H1 (cell line): ENCODE data around the gene SCN7A. TPM values are rescaled to one million over a fixed set of nuclear protein-coding genes. Genes with fewer than 3 reads are reported as not detected.
A peak's percentile ranks its signal among the peaks of the same experiment; 100 is the strongest.

Experiments used
- CTCF ChIA-PET: fragments of 300-600 bp; sonication (Branson Sonifier 250); formaldehyde crosslinking; loops from one replicate; lab custom pipeline; 2021; ENCODE audit not compliant: partially characterized antibody; lab: Charles Lee
- POLR2A ChIA-PET: fragments of 300-600 bp; sonication (Branson Sonifier 250); formaldehyde crosslinking; loops from one replicate; lab custom pipeline; 2021; ENCODE audit warnings: inconsistent platforms; ENCODE audit not compliant: partially characterized antibody; lab: Charles Lee
- DNase-seq, 2 experiments: peaks; one replicate each; pipeline versions ENCODE4 v3.0.0 to v3.0.0-alpha.2; 2010 to 2022; ENCODE audit warnings: low spot score in 2 of 2, low read depth in 1 of 2, mixed read lengths in 1 of 2
- FAIRE-seq: peaks from 2 replicates; lab custom pipeline; 2011; peaks lifted over from hg19 to GRCh38; lab: Jason Lieb, UNC
- H2AFZ ChIP-seq: 2 replicates; pipeline ENCODE4 v1.8.1; 2012; ENCODE audit warnings: low read length, inconsistent platforms
- H2AK5ac ChIP-seq: 2 replicates; pipeline ENCODE4 v1.6.1; 2013; ENCODE audit warnings: low read depth, low read length
- H2BK120ac ChIP-seq: replicated peaks from 2 replicates; pipeline ENCODE3; 2013; ENCODE audit warnings: low read depth, low read length, inconsistent platforms
- H2BK12ac ChIP-seq: 2 replicates; pipeline ENCODE4 v1.6.1; 2013; ENCODE audit warnings: low read depth, low read length
- H2BK15ac ChIP-seq: 2 replicates; pipeline ENCODE4 v1.6.1; 2013; ENCODE audit warnings: low read length
- H2BK20ac ChIP-seq: 2 replicates; pipeline ENCODE4 v1.6.1; 2013; ENCODE audit warnings: low read length
- H2BK5ac ChIP-seq: 2 replicates; pipeline ENCODE4 v1.6.1; 2013; ENCODE audit warnings: low read depth, low read length
- H3K14ac ChIP-seq: 2 replicates; pipeline ENCODE4 v1.6.1; 2013; ENCODE audit warnings: inconsistent platforms; ENCODE audit not compliant: insufficient read length
- H3K18ac ChIP-seq: 2 replicates; pipeline ENCODE4 v1.6.1; 2013; ENCODE audit warnings: low read length; ENCODE audit errors: extremely low read depth
- H3K23ac ChIP-seq: 2 replicates; pipeline ENCODE4 v1.6.1; 2013; ENCODE audit warnings: inconsistent platforms; ENCODE audit not compliant: insufficient read length
- H3K23me2 ChIP-seq: 2 replicates; pipeline ENCODE4 v1.6.1; 2013; ENCODE audit warnings: low read depth, low read length
- H3K27ac ChIP-seq: 2 replicates; pipeline ENCODE4 v1.6.1; 2011; ENCODE audit warnings: low read depth, low read length, inconsistent platforms
- H3K27me3 ChIP-seq, 4 experiments: replicated peaks in 1 of 4; 1 replicate in 1 of 4; 2 replicates in 3 of 4; pipeline versions ENCODE4 v1.6.1 to v1.8.1; 2011 to 2013; ENCODE audit warnings: low read length in 3 of 4, mild to moderate bottlenecking in 3 of 4, inconsistent platforms in 2 of 4, mixed read lengths in 2 of 4, moderate library complexity in 1 of 4; ENCODE audit not compliant: control insufficient read depth in 3 of 4, insufficient read depth in 3 of 4; ENCODE audit errors: extremely low read depth in 1 of 4
- H3K36me3 ChIP-seq, 4 experiments: 2 replicates each; pipeline versions ENCODE4 v1.6.1 to v1.8.1; 2011 to 2013; ENCODE audit warnings: mild to moderate bottlenecking in 4 of 4, low read length in 3 of 4, moderate library complexity in 2 of 4, control low read depth in 1 of 4, inconsistent platforms in 1 of 4; ENCODE audit not compliant: insufficient read depth in 4 of 4, control insufficient read depth in 2 of 4
- H3K4ac ChIP-seq: replicated peaks from 2 replicates; pipeline ENCODE3; 2013; ENCODE audit warnings: low read length, low read depth, mixed read lengths, inconsistent platforms; ENCODE audit not compliant: insufficient read length
- H3K4me1 ChIP-seq, 4 experiments: replicated peaks in 1 of 4; 1 replicate in 1 of 4; 2 replicates in 3 of 4; pipeline versions ENCODE4 v1.6.1 to v1.8.1; 2011 to 2013; ENCODE audit warnings: low read length in 3 of 4, inconsistent platforms in 2 of 4, mixed read lengths in 1 of 4; ENCODE audit not compliant: insufficient read depth in 4 of 4, control insufficient read depth in 3 of 4
- H3K4me2 ChIP-seq, 2 experiments: 2 replicates each; pipeline versions ENCODE4 v1.6.1 to v1.8.1; 2011 to 2013; ENCODE audit warnings: low read depth in 2 of 2, low read length in 2 of 2, control low read depth in 1 of 2, inconsistent platforms in 1 of 2, mild to moderate bottlenecking in 1 of 2; ENCODE audit not compliant: insufficient read depth in 1 of 2
- H3K4me3 ChIP-seq, 4 experiments: fragments of 200-600, 300-600 bp in 1 of 4; sonication (generic), shearing (Covaris generic), sonication (Bioruptor Twin) in 1 of 4; 2 replicates each; pipeline versions ENCODE4 v1.5.1 to v1.8.1; 2011 to 2016; ENCODE audit warnings: low read length in 4 of 4, low read depth in 3 of 4, control low read depth in 2 of 4, inconsistent platforms in 2 of 4, mild to moderate bottlenecking in 2 of 4, mixed read lengths in 1 of 4, moderate library complexity in 1 of 4; ENCODE audit not compliant: insufficient read depth in 2 of 4; ENCODE audit errors: extremely low read depth in 1 of 4
- H3K56ac ChIP-seq: replicated peaks from 2 replicates; pipeline ENCODE3; 2013; ENCODE audit warnings: low read depth, mild to moderate bottlenecking, mixed read lengths, low read length, inconsistent platforms; ENCODE audit not compliant: insufficient read length
- H3K79me1 ChIP-seq: 2 replicates; pipeline ENCODE4 v1.6.1; 2013; ENCODE audit warnings: low read depth, low read length, control low read depth
- H3K79me2 ChIP-seq, 2 experiments: 2 replicates each; pipeline versions ENCODE4 v1.6.1 to v1.8.1; 2012 to 2013; ENCODE audit warnings: low read length in 2 of 2, mild to moderate bottlenecking in 2 of 2, inconsistent platforms in 1 of 2; ENCODE audit not compliant: insufficient read depth in 2 of 2, control insufficient read depth in 1 of 2
- H3K9ac ChIP-seq, 4 experiments: replicated peaks in 1 of 4; 1 replicate in 1 of 4; 2 replicates in 3 of 4; pipeline versions ENCODE4 v1.6.1 to v1.8.1; 2011 to 2013; ENCODE audit warnings: low read depth in 3 of 4, low read length in 3 of 4, control low read depth in 2 of 4, mild to moderate bottlenecking in 2 of 4, moderate library complexity in 2 of 4, inconsistent platforms in 1 of 4; ENCODE audit errors: extremely low read depth in 1 of 4
- H3K9me3 ChIP-seq, 2 experiments: 2 replicates each; pipeline versions ENCODE4 v1.6.1 to v1.8.1; 2012 to 2013; ENCODE audit warnings: mild to moderate bottlenecking in 2 of 2, moderate library complexity in 2 of 2, control low read depth in 1 of 2, inconsistent platforms in 1 of 2, low read depth in 1 of 2, low read length in 1 of 2, mixed read lengths in 1 of 2; ENCODE audit not compliant: insufficient read depth in 2 of 2
- H4K20me1 ChIP-seq, 2 experiments: replicated peaks in 1 of 2; 2 replicates each; pipeline versions ENCODE3 to v1.8.1; 2011 to 2013; ENCODE audit warnings: inconsistent platforms in 2 of 2, low read length in 2 of 2, mild to moderate bottlenecking in 1 of 2; ENCODE audit not compliant: insufficient read depth in 2 of 2, control insufficient read depth in 1 of 2
- H4K5ac ChIP-seq: 2 replicates; pipeline ENCODE4 v1.6.1; 2013; ENCODE audit warnings: low read length, low read depth, mixed read lengths, inconsistent platforms; ENCODE audit not compliant: insufficient read length
- H4K8ac ChIP-seq: 2 replicates; pipeline ENCODE4 v1.8.0; 2013; ENCODE audit warnings: mild to moderate bottlenecking, moderate library complexity, low read length, inconsistent platforms; ENCODE audit not compliant: insufficient read depth; ENCODE audit errors: extremely low read depth
- H4K91ac ChIP-seq: replicated peaks from 2 replicates; pipeline ENCODE3; 2013; ENCODE audit warnings: low read length, mixed read lengths, inconsistent platforms; ENCODE audit not compliant: insufficient read length
- EZH2 ChIP-seq: fragments of 200-600 bp; sonication (generic); IDR thresholded peaks from 2 replicates; pipeline ENCODE4 v1.7.1; 2012; ENCODE audit warnings: low read depth, mild to moderate bottlenecking, moderate library complexity, low read length, inconsistent platforms; ENCODE audit not compliant: severe bottlenecking
- RAD21 ChIP-seq, 2 experiments: IDR thresholded peaks in 1 of 2; conservative IDR thresholded peaks in 1 of 2; 2 replicates each; pipeline ENCODE4 v1.6.1; 2011; ENCODE audit warnings: low read depth in 2 of 2, low read length in 2 of 2, improper control_type of control experiment in 1 of 2, inconsistent platforms in 1 of 2, mild to moderate bottlenecking in 1 of 2, moderate library complexity in 1 of 2
- SP2 ChIP-seq: IDR thresholded peaks from 2 replicates; pipeline ENCODE4 v1.6.1; 2012; ENCODE audit warnings: mild to moderate bottlenecking, low read length, inconsistent platforms
- SP4 ChIP-seq: IDR thresholded peaks from 2 replicates; pipeline ENCODE4 v1.6.1; 2012; ENCODE audit warnings: low read length, inconsistent platforms
- TAF1 ChIP-seq: IDR thresholded peaks from 2 replicates; pipeline ENCODE4 v1.6.1; 2011; ENCODE audit warnings: mild to moderate bottlenecking, low read depth, low read length
- YY1 ChIP-seq: IDR thresholded peaks from 2 replicates; pipeline ENCODE4 v1.6.1; 2011; ENCODE audit warnings: low read depth, mild to moderate bottlenecking, low read length
- WGBS, 2 experiments: shearing (Covaris generic) in 1 of 2; methylation state at CpG; one replicate each; pipeline versions ENCODE4 v1.1.6 to v1.1.7; 2013 to 2015; ENCODE audit warnings: low lambda C conversion rate in 2 of 2, mixed read lengths in 2 of 2, inconsistent platforms in 1 of 2, low coverage in 1 of 2, missing lambda C conversion rate in 1 of 2; ENCODE audit not compliant: insufficient replicate concordance in 2 of 2, insufficient coverage in 1 of 2, insufficient read length in 1 of 2; ENCODE audit errors: extremely low coverage in 1 of 2, missing lambda C conversion rate in 1 of 2; 5-methylcytosine and 5-hydroxymethylcytosine counted together
- polyA plus RNA-seq, 7 experiments: library from polyadenylated mRNA; depleted of rRNA in 3 of 7; stranded (reverse) in 5 of 7; unstranded in 2 of 7; fragments of >200 nt in 5 of 7; fragments of 200-250 nt in 2 of 7; gene quantifications; 1 replicate in 5 of 7; 2 replicates in 1 of 7; 4 replicates in 1 of 7; pipeline versions ENCODE4 v1.2.1 to v1.2.3, GENCODE V29; 2011 to 2013; ENCODE audit warnings: missing spikeins in 2 of 7, mixed read lengths in 2 of 7
- total RNA-seq: library from RNA; stranded (reverse); fragmentation: NEBNext Ultra II Directional; extraction: Animal tissue kit (Norgen Biotek cat#: 25700); gene quantifications from 2 replicates; pipeline ENCODE4 v1.2.1, GENCODE V29; 2021
- TF ChIP-seq, protein P1 (sequence below): IDR thresholded peaks from 2 replicates; pipeline ENCODE4 v1.6.1; 2011; ENCODE audit warnings: low read length, improper control_type of control experiment
- TF ChIP-seq, protein P2 (sequence below), 3 experiments: IDR thresholded peaks; 1 replicate in 2 of 3; 2 replicates in 1 of 3; pipeline versions ENCODE4 v1.5.1 to v1.6.1; 2011; ENCODE audit warnings: low read length in 3 of 3, mild to moderate bottlenecking in 3 of 3, inconsistent platforms in 2 of 3, low read depth in 1 of 3, moderate library complexity in 1 of 3; ENCODE audit not compliant: insufficient read depth in 1 of 3; ENCODE audit errors: control extremely low read depth in 1 of 3

SCN7A gene
- total and polyA plus RNA-seq, 2 of the 8 experiments (the other 6 are each of a cell fraction or from before 2014, with no cell fraction given) = 0.09 to 0.19 TPM

DNA sequence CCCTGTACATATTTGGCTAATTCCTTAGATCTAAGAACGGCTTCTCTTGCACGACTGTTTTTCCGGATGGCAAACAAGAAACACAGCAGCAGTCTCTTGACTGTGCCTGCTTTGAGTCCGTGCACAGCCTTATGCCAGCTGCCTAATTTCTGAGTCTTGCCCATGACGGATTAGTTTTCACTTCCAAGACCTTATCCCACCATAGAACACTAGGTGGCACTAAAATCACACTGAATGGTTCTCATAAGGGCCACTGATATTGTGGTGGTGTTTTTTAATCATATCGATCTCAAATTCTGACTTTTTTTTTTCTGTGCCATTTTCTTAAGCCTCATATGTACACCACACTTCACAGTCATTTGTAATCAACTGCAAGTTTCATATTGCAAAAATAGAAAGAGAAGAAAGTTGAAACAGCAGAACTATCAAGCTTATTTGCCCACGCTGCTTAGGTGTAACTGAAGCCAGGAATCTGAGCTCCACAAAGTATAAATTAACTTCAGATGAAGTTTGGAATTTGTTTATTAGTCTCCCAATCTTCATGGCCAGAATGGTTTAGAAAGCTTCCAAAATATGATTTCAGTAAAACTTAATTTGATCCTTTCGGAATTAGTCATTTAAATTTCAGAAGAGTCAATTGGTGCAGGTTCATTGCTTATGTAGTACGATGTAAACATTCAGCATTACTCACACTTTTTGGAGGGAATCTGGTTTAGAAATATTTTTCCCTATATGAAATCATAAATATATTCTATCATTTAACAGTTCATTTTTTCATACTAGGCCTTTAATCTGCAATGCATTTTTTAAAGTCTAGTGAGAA, 45.5 kb upstream of the SCN7A start:
- H3K14ac ChIP-seq = no peak overlapping the region
- H3K9ac ChIP-seq = no peak overlapping the region
- H4K8ac ChIP-seq = no peak overlapping the region
- H2BK15ac ChIP-seq = no peak overlapping the region
- no peak overlapping the region for H4K91ac ChIP-seq
- H2BK5ac ChIP-seq = no peak overlapping the region
- no peak overlapping the region for H3K23ac ChIP-seq
- 0 out of 2 replicates have a peak overlapping the region, but pooled peaks have one; percentile 94 for H2AFZ ChIP-seq
- H3K4me2 ChIP-seq = peak overlapping the region in 1 of 2 experiments; percentile 19; a peak in 1 of 4 replicates
- H3K56ac ChIP-seq = no peak overlapping the region
- POLR2A ChIA-PET = no interaction called here
- no peak for DNase-seq
- no peak overlapping the region for H3K18ac ChIP-seq
- H3K4me3 ChIP-seq = no peak overlapping the region
- H2BK120ac ChIP-seq = no peak overlapping the region
- H3K23me2 ChIP-seq = no peaks in the 10 kb centered on the region
- H4K5ac ChIP-seq = no peak overlapping the region
- H3K9me3 ChIP-seq = no peaks in the 10 kb centered on the region
- H2AK5ac ChIP-seq = no peak overlapping the region
- TF ChIP-seq EZH2 (no peak), TAF1 (no peak), SP4 (no peak), SP2 (no peak), RAD21 (IDR thresholded peaks at IDR 0.05 in 1 of 2, conservative IDR thresholded peaks at IDR 0.05 in 1 of 2; ENCODE audit: low read depth in 2 of 2, low read length in 2 of 2) (peak; percentile 92 to 94), YY1 (no peak)
- TF ChIP-seq, protein P1, sequence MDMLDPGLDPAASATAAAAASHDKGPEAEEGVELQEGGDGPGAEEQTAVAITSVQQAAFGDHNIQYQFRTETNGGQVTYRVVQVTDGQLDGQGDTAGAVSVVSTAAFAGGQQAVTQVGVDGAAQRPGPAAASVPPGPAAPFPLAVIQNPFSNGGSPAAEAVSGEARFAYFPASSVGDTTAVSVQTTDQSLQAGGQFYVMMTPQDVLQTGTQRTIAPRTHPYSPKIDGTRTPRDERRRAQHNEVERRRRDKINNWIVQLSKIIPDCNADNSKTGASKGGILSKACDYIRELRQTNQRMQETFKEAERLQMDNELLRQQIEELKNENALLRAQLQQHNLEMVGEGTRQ = no peak
- TF ChIP-seq, protein P2, sequence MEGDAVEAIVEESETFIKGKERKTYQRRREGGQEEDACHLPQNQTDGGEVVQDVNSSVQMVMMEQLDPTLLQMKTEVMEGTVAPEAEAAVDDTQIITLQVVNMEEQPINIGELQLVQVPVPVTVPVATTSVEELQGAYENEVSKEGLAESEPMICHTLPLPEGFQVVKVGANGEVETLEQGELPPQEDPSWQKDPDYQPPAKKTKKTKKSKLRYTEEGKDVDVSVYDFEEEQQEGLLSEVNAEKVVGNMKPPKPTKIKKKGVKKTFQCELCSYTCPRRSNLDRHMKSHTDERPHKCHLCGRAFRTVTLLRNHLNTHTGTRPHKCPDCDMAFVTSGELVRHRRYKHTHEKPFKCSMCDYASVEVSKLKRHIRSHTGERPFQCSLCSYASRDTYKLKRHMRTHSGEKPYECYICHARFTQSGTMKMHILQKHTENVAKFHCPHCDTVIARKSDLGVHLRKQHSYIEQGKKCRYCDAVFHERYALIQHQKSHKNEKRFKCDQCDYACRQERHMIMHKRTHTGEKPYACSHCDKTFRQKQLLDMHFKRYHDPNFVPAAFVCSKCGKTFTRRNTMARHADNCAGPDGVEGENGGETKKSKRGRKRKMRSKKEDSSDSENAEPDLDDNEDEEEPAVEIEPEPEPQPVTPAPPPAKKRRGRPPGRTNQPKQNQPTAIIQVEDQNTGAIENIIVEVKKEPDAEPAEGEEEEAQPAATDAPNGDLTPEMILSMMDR (IDR thresholded peaks at IDR 0.05; ENCODE audit: control extremely low read depth in 1 of 3, insufficient read depth in 1 of 3, low read depth in 1 of 3, low read length in 3 of 3) = peak in 2 of 3 experiments; percentile 60 to 78; a peak in 3 of 4 replicates
- TF ChIP-seq, all 59 proteins: peak for 2
- peak; percentile 96 for FAIRE-seq
- Histone ChIP-seq H3K27me3 (no peaks in the 10 kb centered on the region), H3K36me3 (no peaks in the 10 kb centered on the region), H4K20me1 (no peaks in the 10 kb centered on the region), H2BK20ac (no peak overlapping the region), H3K27ac (no peak overlapping the region), H3K4ac (no peak overlapping the region), H3K79me1 (no peaks in the 10 kb centered on the region), H2BK12ac (no peak overlapping the region), H3K79me2 (no peaks in the 10 kb centered on the region), H3K4me1 (no peaks in the 10 kb centered on the region)
- 40% methylated on average over 9 of the region's 9 CpGs; no CpG with 5 or more reads in 1 of the 2 experiments for WGBS, 2 experiments
- CTCF ChIA-PET = interaction anchor here (0.6 to 3.6 kb wide), 33 partner anchors 9 to 1608 kb away, joined by 3 to 28 read pairs (median 4); no protein-coding TSS in a partner anchor
